Stimulated activated naive CD8-positive, alpha-beta T cell treated with anti-CD3 and anti-CD28 coated beads, Interleukin-15, amount 100 ng/mL, for 72 hours (primary cell): ENCODE results near the gene L1CAM.
A peak's percentile ranks its signal among the peaks of the same experiment; 100 is the strongest.
"Not testable (repeated sequence)": the region's sequence is repeated elsewhere in the genome, so short reads cannot be mapped to it uniquely, and the experiment has no call there.

Source experiments
- ATAC-seq: fragments of 150-1000 bp; cut with Tn5 transposase; 2 replicates; pipeline ENCODE4 v1.10.0; 2021; ENCODE audit warnings: mild to moderate bottlenecking, moderate library complexity
- DNase-seq, 2 donors: peaks; one replicate each; pipeline ENCODE4 v3.0.0; 2021 to 2022
- H3K27ac Mint-ChIP-seq, 2 donors: one replicate each; pipeline ENCODE4 v1.8.0; 2022; ENCODE audit warnings: mild to moderate bottlenecking in 2 of 2, mixed read lengths in 2 of 2, moderate library complexity in 2 of 2
- H3K27me3 Mint-ChIP-seq: one replicate; pipeline ENCODE4 v1.8.0; 2022; ENCODE audit warnings: mixed read lengths
- H3K4me1 Mint-ChIP-seq: one replicate; pipeline ENCODE4 v1.8.0; 2022; ENCODE audit warnings: mild to moderate bottlenecking, mixed read lengths
- H3K4me3 Mint-ChIP-seq, 2 donors: one replicate each; pipeline ENCODE4 v1.8.0; 2022; ENCODE audit warnings: mild to moderate bottlenecking in 2 of 2, mixed read lengths in 2 of 2, moderate library complexity in 1 of 2
- H3K9me3 Mint-ChIP-seq, 2 donors: one replicate each; pipeline ENCODE4 v1.8.0; 2022; ENCODE audit warnings: mixed read lengths in 2 of 2

Gene L1CAM

DNA sequence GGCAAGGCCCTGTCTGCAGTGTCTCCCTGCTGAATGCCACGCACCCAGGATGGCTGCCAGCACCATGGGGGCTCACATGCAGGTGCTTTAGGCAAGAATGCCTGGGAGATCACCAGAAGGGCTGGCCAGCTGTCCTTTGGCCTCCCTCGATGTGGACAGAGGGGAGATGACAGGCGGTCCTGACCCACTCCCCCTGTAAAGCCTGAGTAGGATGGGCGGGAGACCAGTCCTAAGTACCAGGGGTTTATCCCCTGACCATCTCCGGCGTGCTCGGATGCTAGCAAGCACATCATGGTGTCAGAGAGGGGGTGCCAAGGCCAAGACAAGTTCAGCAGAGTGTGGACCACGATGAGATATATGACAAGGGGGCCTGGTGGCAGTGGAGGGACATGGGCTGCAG lies 60.9 kb downstream of the L1CAM start:
- no peak overlapping the region for H3K27ac Mint-ChIP-seq
- peaks cover 29% of the 10 kb centered on the region for H3K4me1 Mint-ChIP-seq
- no peaks in the 10 kb centered on the region for H3K9me3 Mint-ChIP-seq
- peaks cover 19% of the 10 kb centered on the region for H3K27me3 Mint-ChIP-seq
- DNase-seq (no peak), ATAC-seq (no peak)
- no peak overlapping the region for H3K4me3 Mint-ChIP-seq

DNA sequence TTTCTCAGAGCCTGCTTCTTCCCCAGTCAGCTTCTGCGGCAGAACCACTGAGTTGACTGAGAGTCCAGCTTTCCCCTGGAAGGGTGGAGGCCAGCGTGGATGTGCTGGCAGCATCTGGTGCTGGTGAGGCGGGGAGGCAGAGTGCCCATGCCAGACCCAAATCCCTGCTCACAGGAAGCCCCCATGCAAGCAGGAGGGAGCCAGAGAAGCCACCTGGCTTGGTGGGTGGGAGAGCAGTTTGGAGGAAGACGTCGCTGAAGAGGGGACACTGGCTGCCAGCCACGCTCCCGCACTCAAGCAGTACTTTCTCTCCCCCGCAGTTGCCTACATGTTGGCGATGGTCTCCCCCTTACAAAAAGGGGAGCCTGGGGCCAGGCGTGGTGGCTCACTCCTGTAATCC lies 61.6 kb downstream of the L1CAM start:
- DNase-seq (no peak), ATAC-seq (no peak)
- no peak overlapping the region for H3K27ac Mint-ChIP-seq
- H3K9me3 Mint-ChIP-seq, result no peaks in the 10 kb centered on the region
- H3K27me3 Mint-ChIP-seq, result peaks cover 17% of the 10 kb centered on the region
- H3K4me1 Mint-ChIP-seq, result peaks cover 33% of the 10 kb centered on the region
- H3K4me3 Mint-ChIP-seq, result no peak overlapping the region

DNA sequence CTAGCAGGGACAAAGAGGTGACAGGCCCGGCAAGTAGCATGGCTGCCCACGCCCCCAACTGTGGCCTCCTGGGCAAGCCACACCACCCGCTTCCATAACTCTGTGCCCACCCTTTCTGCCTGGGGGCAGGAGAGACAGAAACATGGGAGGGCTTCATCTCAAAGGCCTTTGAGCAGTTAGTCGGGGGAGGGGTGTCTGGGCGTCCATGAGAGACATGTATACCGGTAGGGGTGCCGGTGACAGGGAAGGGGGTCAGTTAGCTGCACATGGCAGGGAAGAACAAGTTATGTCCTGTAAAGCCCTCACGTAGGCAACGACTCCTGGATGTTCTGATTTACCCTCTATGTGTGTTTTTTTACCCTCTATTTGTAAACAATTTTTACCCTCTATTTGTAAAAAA lies 64.9 kb downstream of the L1CAM start:
- H3K9me3 Mint-ChIP-seq, result no peaks in the 10 kb centered on the region
- no peak overlapping the region for H3K27ac Mint-ChIP-seq
- ATAC-seq, result no peak
- H3K27me3 Mint-ChIP-seq, result no peaks in the 10 kb centered on the region
- H3K4me1 Mint-ChIP-seq, result peaks cover 43% of the 10 kb centered on the region
- no peak for DNase-seq
- no peak overlapping the region for H3K4me3 Mint-ChIP-seq

GRCh38 chrX:153820601-153821000 lies 65.4 kb downstream of the L1CAM start:
- no peak overlapping the region for H3K27ac Mint-ChIP-seq
- ATAC-seq, result no peak
- DNase-seq, result no peak
- no peaks in the 10 kb centered on the region for H3K9me3 Mint-ChIP-seq
- no peak overlapping the region for H3K4me3 Mint-ChIP-seq
- no peaks in the 10 kb centered on the region for H3K27me3 Mint-ChIP-seq
- H3K4me1 Mint-ChIP-seq, result peaks cover 43% of the 10 kb centered on the region

DNA sequence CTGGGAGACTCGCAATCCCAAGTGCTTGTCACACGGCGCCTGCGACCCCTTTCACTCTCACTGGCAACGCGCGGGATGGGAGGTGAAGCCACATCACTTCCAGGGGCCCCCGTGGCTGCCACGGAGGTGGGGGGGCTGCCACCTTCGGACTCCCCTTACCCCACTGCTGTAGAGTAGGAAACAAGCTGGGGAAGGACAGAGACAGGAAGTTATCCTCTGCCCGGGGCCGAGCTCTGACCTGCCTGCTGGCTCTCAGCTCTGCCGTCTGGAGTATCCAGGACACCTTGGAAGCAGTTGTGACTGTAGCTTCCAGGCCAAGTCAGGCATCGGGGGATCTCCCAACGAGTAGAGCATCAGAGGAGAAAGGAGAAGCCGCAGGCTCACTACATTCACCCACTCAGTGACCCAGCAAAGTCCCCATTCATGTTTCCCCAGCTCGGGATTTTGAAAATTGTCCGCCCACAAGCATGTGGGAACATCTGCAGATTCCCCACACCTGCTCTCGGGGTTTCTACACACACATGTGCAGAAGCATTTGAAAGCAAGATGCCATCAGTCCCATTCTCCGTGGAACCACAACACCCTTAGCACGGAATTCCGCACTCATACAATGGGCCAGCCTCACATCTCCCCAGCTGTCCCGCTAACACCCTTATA lies 66.5 kb downstream of the L1CAM start:
- Mint-ChIP-seq H3K27me3 (peaks cover 5% of the 10 kb centered on the region), H3K9me3 (no peaks in the 10 kb centered on the region), H3K4me1 (peaks cover 51% of the 10 kb centered on the region), H3K4me3 (peak overlapping the region; percentile 59 to 62), H3K27ac (no peak overlapping the region)
- DNase-seq (no peak), ATAC-seq (peak; percentile 10)

DNA sequence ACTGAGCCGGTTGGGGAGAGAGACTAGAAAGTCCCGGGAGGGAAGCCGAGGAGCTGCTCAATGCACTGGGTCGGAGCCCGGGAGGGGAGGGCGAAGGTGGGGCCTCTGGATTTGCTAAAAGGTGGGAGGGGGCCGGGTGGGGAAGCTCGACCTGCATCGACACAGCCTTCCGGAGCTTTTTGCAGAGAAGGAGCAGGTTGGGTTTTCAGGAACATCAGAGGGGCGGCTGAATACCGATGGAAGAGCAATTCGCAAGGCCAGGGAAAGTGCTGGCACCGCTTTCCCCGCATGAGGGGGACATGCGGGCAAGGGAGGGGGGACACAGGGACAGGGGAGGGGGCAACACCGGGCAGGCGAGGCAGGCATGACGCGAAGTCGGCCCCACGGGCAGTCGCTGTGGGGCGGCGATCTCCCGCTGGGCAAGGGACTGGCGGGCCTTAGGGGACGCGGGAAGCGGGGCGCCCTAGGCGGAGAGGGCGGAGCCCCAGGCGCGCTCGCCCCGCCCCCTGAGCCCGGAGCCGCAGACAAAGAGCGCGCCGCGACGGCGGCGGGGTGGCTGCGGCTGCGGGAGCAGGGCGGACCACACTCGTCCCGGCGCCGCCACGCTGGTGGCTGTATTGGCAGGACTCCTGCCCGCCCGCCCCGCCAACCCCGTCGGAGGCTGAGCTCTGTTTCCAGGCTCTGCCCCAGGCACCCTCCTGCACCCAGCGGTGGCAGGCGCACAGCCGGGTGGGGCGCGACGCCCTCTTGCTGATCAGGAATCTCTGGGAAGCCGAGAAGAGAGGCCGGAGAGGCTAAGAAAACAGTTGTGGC lies 67.2 kb downstream of the L1CAM start:
- Mint-ChIP-seq H3K9me3 (no peaks in the 10 kb centered on the region), H3K4me3 (peak overlapping the region; percentile 61 to 72), H3K27ac (no peak overlapping the region), H3K4me1 (peaks cover 51% of the 10 kb centered on the region), H3K27me3 (peaks cover 7% of the 10 kb centered on the region)
- peak; percentile 68 for ATAC-seq
- DNase-seq, result peak; percentile 30 to 38

- H3K27me3 Mint-ChIP-seq, DNase-seq, H3K9me3 Mint-ChIP-seq, ATAC-seq, H3K27ac Mint-ChIP-seq: not testable (repeated sequence)
- Mint-ChIP-seq H3K4me1 (peaks cover 51% of the 10 kb centered on the region), H3K4me3 (peak overlapping the region; percentile 15 to 72)
These were observed 67.9 kb downstream of the L1CAM start for GRCh38 chrX:153818064-153818463.

GRCh38 chrX:153816831-153817690 lies 68.9 kb downstream of the L1CAM start:
- Mint-ChIP-seq H3K4me1 (peaks cover 43% of the 10 kb centered on the region), H3K4me3 (no peak overlapping the region), H3K27me3 (peaks cover 7% of the 10 kb centered on the region), H3K9me3 (no peaks in the 10 kb centered on the region), H3K27ac (peak overlapping the region in 1 of 2 donors; percentile 65)
- DNase-seq (peak in 1 of 2 donors; percentile 38), ATAC-seq (peak; percentile 71)

DNA sequence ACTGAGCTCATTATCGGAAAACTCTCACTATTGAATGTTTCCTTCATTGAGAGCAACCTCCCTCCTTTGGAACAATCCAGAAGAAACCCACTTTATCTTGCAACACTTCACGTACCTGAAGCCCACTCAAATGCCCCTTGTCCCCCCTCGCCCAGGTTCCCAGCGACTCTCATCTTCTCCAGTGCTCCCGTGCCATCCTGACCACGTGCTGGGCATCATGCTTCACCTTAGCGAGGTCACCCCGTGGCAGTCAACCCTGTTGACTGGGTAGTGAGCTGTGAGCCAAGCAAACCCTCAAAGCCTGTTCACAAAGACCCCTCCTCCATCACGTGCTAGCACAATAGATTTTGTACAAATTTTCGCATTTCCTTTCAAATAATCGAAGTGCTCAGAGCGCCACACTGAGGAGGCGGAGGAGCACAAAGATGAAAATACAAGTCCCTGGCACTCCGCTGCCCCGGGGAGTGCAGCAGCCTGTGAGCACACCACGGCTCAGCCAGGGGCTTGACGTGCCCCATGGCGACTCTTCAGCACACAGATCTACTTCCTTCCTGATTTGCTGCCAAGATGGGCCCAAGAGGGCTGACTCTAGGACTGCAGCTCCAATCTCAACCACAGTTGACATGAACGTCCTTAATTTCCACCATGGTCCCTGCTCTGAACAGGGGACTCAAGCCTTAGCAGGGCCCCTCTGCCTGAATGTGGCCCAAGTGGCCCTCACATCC lies 71.2 kb downstream of the L1CAM start:
- Mint-ChIP-seq H3K27ac (no peak overlapping the region), H3K4me3 (no peak overlapping the region), H3K9me3 (no peaks in the 10 kb centered on the region), H3K4me1 (peaks cover 26% of the 10 kb centered on the region), H3K27me3 (peaks cover 7% of the 10 kb centered on the region)
- DNase-seq (no peak), ATAC-seq (no peak)

GRCh38 chrX:153813161-153813560 lies 72.8 kb downstream of the L1CAM start:
- Mint-ChIP-seq H3K27me3 (peaks cover 7% of the 10 kb centered on the region), H3K4me1 (peaks cover 20% of the 10 kb centered on the region), H3K9me3 (no peaks in the 10 kb centered on the region), H3K27ac (no peak overlapping the region), H3K4me3 (no peak overlapping the region)
- ATAC-seq (no peak), DNase-seq (no peak)

DNA sequence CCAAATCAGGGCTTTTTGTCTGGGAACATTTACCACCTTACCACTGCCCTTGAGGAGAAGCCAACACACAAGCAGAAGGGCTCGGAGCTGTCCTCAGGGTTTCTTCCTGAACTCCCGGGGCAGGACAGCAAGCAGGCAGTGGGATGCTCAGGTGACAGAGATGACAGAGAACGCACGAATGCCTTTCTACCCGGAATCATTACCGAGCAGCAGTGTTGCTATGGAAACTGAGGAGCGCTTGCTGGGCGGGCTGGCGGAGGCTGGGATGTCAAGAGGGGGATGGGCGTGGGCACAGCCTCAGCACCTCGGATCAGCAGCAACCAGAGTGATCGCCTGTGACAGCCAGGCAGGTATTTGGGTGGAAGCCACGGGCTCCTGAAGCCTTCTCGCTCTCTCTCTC lies 73.8 kb downstream of the L1CAM start:
- Mint-ChIP-seq H3K4me1 (peaks cover 17% of the 10 kb centered on the region), H3K27me3 (peaks cover 7% of the 10 kb centered on the region), H3K27ac (no peak overlapping the region), H3K9me3 (no peaks in the 10 kb centered on the region), H3K4me3 (no peak overlapping the region)
- no peak for ATAC-seq
- no peak for DNase-seq
